T-helper 22 cell (primary cell): ENCODE results near the gene HOXB8.

Source experiments
- DNase-seq: peaks from one replicate; pipeline ENCODE4 v3.0.0-alpha.2; 2020; ENCODE audit warnings: low read depth

HOXB8 gene

GRCh38 chr17:48637323-48638260 is 22.5 kb upstream of the HOXB8 start:
- DNase-seq: no peak

GRCh38 chr17:48636177-48637018 is 21.3 kb upstream of the HOXB8 start:
- no peak for DNase-seq

GRCh38 chr17:48634493-48635208 is 19.6 kb upstream of the HOXB8 start:
- no peak for DNase-seq

GRCh38 chr17:48633266-48633677 is 18.2 kb upstream of the HOXB8 start:
- no peak for DNase-seq

- no peak for DNase-seq
These were observed 17.6 kb upstream of the HOXB8 start for GRCh38 chr17:48632579-48633265.

GRCh38 chr17:48631693-48632578 is 16.8 kb upstream of the HOXB8 start:
- DNase-seq: no peak

GRCh38 chr17:48630925-48631692 is 16.0 kb upstream of the HOXB8 start:
- no peak for DNase-seq

- no peak for DNase-seq
These were observed 15.2 kb upstream of the HOXB8 start for GRCh38 chr17:48630009-48630924.

GRCh38 chr17:48629411-48629759 is 14.3 kb upstream of the HOXB8 start:
- no peak for DNase-seq

GRCh38 chr17:48628649-48629410 is 13.7 kb upstream of the HOXB8 start:
- no peak for DNase-seq

GRCh38 chr17:48627623-48628521 is 12.8 kb upstream of the HOXB8 start:
- no peak for DNase-seq

GRCh38 chr17:48627118-48627597 is 12.1 kb upstream of the HOXB8 start:
- DNase-seq: no peak

GRCh38 chr17:48626245-48627117 is 11.4 kb upstream of the HOXB8 start, which contains the start of gene HOXB9:
Gene HOXB9, minus strand, starts transcription at chr17:48626358. Its CDS starts 89 bp downstream, at chr17:48626269.
- DNase-seq: no peak

- no peak for DNase-seq
These were observed 10.6 kb upstream of the HOXB8 start for GRCh38 chr17:48625495-48626244.
